HEK293T (cell line): ENCODE results near the gene PPY.

Experiments used
- CTCF ChIA-PET: fragments of 350-600 bp; formaldehyde crosslinking; extraction: SDS; loops from one replicate; lab custom pipeline; 2021; ENCODE audit warnings: antibody characterized with exemption, inconsistent platforms; lab: Yijun Ruan, JAX
- POLR2A ChIA-PET: fragments of 350-600 bp; formaldehyde crosslinking; extraction: SDS; loops from one replicate; lab custom pipeline; 2020; ENCODE audit warnings: antibody characterized with exemption, inconsistent platforms; lab: Yijun Ruan, JAX
- DNase-seq: peaks from one replicate; pipeline ENCODE4 v3.0.0; 2012; ENCODE audit warnings: mixed read lengths; ENCODE audit errors: extremely low spot score
- ARNT ChIP-seq: fragments of 450-650 bp; IDR thresholded peaks from 2 replicates; pipeline ENCODE4 v1.6.1; 2017; ENCODE audit warnings: mild to moderate bottlenecking
- BHLHE40 ChIP-seq: fragments of 450-650 bp; IDR thresholded peaks from 2 replicates; pipeline ENCODE4 v1.6.1; 2016; ENCODE audit warnings: mild to moderate bottlenecking, moderate library complexity, borderline replicate concordance
- CTBP1 ChIP-seq: fragments of 450-650 bp; IDR thresholded peaks from 2 replicates; pipeline ENCODE4 v1.6.1; 2016; ENCODE audit warnings: borderline replicate concordance
- ELF4 ChIP-seq: fragments of 450-650 bp; IDR thresholded peaks from 2 replicates; pipeline ENCODE4 v1.6.1; 2017; ENCODE audit warnings: antibody characterized with exemption
- FOXA1 ChIP-seq: fragments of 450-650 bp; IDR thresholded peaks from 2 replicates; pipeline ENCODE4 v1.6.1; 2016; ENCODE audit warnings: mild to moderate bottlenecking
- FOXK2 ChIP-seq: fragments of 450-650 bp; IDR thresholded peaks from 2 replicates; pipeline ENCODE4 v1.6.1; 2016; ENCODE audit warnings: mild to moderate bottlenecking
- FOXM1 ChIP-seq: fragments of 450-650 bp; IDR thresholded peaks from 2 replicates; pipeline ENCODE4 v1.6.1; 2017; ENCODE audit warnings: mild to moderate bottlenecking, borderline replicate concordance
- HDGF ChIP-seq: fragments of 450-650 bp; IDR thresholded peaks from 2 replicates; pipeline ENCODE4 v1.6.1; 2017; ENCODE audit warnings: antibody characterized with exemption, borderline replicate concordance
- L3MBTL2 ChIP-seq: fragments of 450-650 bp; conservative IDR thresholded peaks from 2 replicates; pipeline ENCODE4 v1.6.1; 2016; ENCODE audit warnings: mild to moderate bottlenecking
- LEF1 ChIP-seq: fragments of 450-650 bp; IDR thresholded peaks from 2 replicates; pipeline ENCODE4 v1.6.1; 2017; ENCODE audit warnings: mild to moderate bottlenecking, borderline replicate concordance
- NFRKB ChIP-seq: fragments of 450-650 bp; IDR thresholded peaks from 2 replicates; pipeline ENCODE4 v1.6.1; 2016; ENCODE audit warnings: mild to moderate bottlenecking, moderate library complexity
- SP1 ChIP-seq: fragments of 450-650 bp; IDR thresholded peaks from 2 replicates; pipeline ENCODE4 v1.6.1; 2017
- SUZ12 ChIP-seq: fragments of 450-650 bp; IDR thresholded peaks from 2 replicates; pipeline ENCODE4 v1.6.1; 2016; ENCODE audit warnings: mild to moderate bottlenecking
- TARDBP ChIP-seq: fragments of 450-650 bp; IDR thresholded peaks from 2 replicates; pipeline ENCODE4 v1.6.1; 2016
- ZNF384 ChIP-seq: fragments of 450-650 bp; IDR thresholded peaks from 2 replicates; pipeline ENCODE4 v1.6.1; 2016
- TF ChIP-seq, protein P1 (sequence below): fragments of 450-650 bp; IDR thresholded peaks from 2 replicates; pipeline ENCODE4 v1.6.1; 2016

The PPY gene

DNA sequence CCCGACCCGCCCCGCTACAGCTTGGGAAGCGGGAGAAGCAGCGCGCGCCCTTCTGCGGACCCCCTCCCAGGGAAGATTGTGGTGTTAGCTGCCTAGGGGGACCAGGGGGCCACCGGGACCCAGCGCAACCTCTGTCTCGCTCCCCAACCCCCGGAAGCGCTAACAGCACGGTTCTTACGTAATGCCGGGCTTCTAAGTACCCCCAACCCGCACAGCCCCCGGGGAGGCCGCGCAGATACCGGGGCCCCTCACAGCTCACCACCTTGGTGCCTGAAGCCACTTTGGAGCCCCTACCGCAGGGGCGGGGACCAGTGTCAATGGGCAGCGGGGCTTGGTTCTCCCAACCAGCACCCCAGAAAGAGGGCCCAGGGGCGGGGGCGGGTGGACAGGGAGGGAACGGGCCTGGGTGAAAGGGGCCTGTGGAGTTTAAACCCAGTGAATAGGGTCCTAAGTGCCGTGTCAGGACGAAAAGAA lies 35.3 kb downstream of the PPY start:
- CTCF ChIA-PET, result interaction anchor here (1.2 to 2.5 kb wide), 3 partner anchors 34 to 87 kb away, joined by 3 to 13 read pairs (median 3); no protein-coding TSS in a partner anchor
- TF ChIP-seq ARNT (no peak), FOXK2 (no peak), ELF4 (no peak)
- POLR2A ChIA-PET, result no interaction called here
- DNase-seq, result no peak

DNA sequence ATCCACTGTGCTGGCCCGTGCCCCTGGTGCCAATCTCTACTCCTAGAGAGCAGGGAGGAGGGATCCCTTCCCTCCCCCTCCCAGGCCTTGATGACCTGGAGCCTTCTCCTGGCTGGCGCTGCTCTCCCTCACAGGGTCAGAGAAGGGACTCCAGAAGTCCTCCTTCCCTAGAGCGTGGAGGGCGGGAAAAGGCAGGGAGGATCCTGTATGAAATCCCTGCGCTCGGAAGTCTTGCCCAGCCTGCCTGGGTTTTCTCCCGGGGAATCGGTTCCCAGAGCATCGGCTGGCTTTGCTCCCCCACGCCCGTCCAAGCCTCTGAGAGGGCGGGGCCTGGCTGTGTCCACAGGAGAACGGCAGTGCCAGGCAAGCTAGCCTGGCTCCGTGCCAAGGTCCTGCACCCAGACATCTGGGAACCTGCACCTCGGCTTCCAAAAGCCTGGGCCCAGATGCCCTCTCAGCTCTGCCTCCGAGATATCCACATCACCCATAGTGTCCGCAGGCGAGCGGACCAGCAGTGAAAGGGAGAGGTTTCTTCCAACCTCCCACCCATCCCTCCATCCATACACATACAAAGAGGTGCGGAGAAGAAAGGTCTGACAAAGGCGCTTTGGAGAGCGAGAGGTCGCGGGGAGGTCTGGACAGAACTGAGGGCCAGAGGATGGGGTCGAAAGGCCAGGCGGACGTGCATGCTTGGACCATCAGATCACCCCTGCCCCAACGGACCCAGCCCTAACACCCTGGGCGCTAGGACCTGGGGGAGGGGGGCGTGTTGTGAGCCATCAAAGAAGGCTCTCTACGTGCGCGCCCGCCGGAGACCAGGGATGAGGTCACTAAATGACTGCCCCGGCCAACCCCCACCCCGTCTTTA lies 36.1 kb downstream of the PPY start:
- POLR2A ChIA-PET, result no interaction called here
- CTCF ChIA-PET, result interaction anchor here (1.2 to 1.7 kb wide), 3 partner anchors 35 to 88 kb away, joined by 3 read pairs; no protein-coding TSS in a partner anchor
- TF ChIP-seq FOXM1 (peak; percentile 91), FOXK2 (no peak), CTBP1 (peak; percentile 51; the same call in 1 of the 2 replicates)
- peak; percentile 69 for DNase-seq

DNA sequence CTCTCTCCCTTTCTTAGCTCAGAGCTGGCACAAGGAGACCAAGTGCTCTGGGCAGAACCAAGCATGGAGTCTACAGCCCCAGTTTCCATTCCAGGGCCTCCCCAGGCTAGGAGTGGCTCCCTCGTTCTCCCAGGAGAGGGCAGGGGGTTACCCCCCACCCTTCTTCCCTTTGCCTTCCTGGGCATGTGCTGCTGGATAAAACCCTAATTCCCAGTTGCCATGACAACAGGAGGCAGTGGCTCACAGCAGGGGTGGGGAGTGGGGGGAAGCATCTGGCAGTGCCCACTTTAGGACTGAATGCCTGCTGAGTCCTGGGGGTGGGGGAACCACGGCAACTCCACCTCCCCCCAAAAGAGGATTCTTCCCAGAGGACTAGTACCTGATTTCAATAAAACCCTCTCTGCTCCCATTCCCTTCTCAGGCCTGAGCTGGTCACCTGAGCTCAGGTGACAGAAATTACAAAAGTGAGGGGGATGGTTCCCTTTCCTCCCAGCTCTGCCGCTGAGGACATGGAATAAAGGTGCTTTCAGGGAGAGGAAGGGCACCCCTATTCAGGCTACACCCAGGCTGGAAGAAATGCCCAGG lies 36.8 kb downstream of the PPY start:
- TF ChIP-seq SUZ12, result no peak
- TF ChIP-seq SP1, result no peak
- TF ChIP-seq HDGF, result no peak
- TF ChIP-seq FOXM1, result no peak
- TF ChIP-seq BHLHE40, result no peak
- no peak for TF ChIP-seq L3MBTL2
- no peak for TF ChIP-seq FOXK2
- TF ChIP-seq LEF1, result no peak
- no peak for TF ChIP-seq ZNF384
- TF ChIP-seq FOXA1, result no peak
- no peak for TF ChIP-seq ELF4
- no peak for TF ChIP-seq NFRKB
- TF ChIP-seq CTBP1, result no peak
- no peak for TF ChIP-seq TARDBP
- TF ChIP-seq, protein P1, sequence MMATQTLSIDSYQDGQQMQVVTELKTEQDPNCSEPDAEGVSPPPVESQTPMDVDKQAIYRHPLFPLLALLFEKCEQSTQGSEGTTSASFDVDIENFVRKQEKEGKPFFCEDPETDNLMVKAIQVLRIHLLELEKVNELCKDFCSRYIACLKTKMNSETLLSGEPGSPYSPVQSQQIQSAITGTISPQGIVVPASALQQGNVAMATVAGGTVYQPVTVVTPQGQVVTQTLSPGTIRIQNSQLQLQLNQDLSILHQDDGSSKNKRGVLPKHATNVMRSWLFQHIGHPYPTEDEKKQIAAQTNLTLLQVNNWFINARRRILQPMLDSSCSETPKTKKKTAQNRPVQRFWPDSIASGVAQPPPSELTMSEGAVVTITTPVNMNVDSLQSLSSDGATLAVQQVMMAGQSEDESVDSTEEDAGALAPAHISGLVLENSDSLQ, result no peak
- DNase-seq, result no peak
- CTCF ChIA-PET, result interaction anchor here (1.7 kb wide), 1 partner anchor 39 kb away, joined by 3 read pairs; no protein-coding TSS in a partner anchor

DNA sequence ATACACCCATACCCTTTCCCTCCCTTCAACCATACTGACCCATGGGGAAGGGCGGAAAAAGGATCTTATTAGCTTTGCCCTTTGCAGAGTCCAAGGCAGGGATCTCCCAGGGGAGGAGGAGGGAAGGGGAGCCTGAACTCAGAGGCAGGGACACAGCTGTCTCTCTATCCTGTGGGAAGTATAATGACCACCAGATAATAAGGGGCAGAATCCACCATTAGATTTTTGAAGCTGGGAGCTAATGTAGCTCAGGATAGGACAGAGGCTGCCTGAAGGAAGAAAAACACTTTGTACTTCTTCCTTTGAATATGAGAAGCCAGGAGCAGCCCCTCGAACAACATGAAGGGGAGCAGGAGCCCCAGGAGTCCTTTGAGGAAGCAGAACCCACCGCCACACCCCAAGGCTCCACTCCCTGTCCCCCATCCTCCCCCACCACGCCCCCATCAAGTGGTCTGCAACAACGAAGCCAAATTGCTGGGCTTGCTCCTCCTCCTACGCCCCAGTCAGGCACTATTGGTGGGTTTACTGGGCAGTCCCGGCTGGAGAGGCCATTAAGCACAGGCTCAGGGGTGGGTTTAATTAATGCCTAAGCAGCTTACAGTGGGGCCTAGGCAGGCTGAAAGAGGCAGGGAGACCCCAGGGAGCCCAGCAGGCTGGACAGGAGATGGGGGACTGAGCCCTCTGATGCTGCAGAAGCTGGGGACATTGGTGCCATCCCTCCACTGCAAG lies 40.3 kb downstream of the PPY start:
- ChIA-PET CTCF (interaction anchor here (0.5 to 1.0 kb wide), 3 partner anchors 8 to 24 kb away, joined by 5 read pairs; no protein-coding TSS in a partner anchor), POLR2A (no interaction called here)

More for the DNA sequence above, 36.8 kb downstream of the PPY start:
- POLR2A ChIA-PET, result no interaction called here

GRCh38 chr17:43900858-43901754 lies 41.2 kb downstream of the PPY start:
- ChIA-PET POLR2A (no interaction called here), CTCF (interaction anchor here (0.6 to 1.7 kb wide), 4 partner anchors 9 to 232 kb away, joined by 3 to 5 read pairs (median 5); no protein-coding TSS in a partner anchor)
- DNase-seq, result no peak
- TF ChIP-seq L3MBTL2 (peak; percentile 87), NFRKB (no peak)
- TF ChIP-seq, protein P1, result no peak

More for the DNA sequence above, 40.3 kb downstream of the PPY start:
- TF ChIP-seq FOXM1, result no peak
- TF ChIP-seq, protein P1, result no peak
- no peak for TF ChIP-seq TARDBP
- TF ChIP-seq FOXA1, result no peak
- DNase-seq, result no peak
